ENCODE data around the gene DCP2. TPM values are rescaled to one million over a fixed set of nuclear protein-coding genes. Genes with fewer than 3 reads are reported as not detected.

The DCP2 gene
- total RNA-seq, 1 donor = 101 TPM

GRCh38 chr5:113024076-113024697 lies 47.6 kb downstream of the DCP2 start:
- H3K4me1 ChIP-seq (ENCODE audit: insufficient read depth, low read length) = peaks cover 12% of the 10 kb centered on the region
- no peak overlapping the region for H3K4me3 ChIP-seq (ENCODE audit: low read length)
- H3K9me3 ChIP-seq (ENCODE audit: low read depth, low read length) = no peaks in the 10 kb centered on the region
- H3K27me3 ChIP-seq (ENCODE audit: insufficient read depth, low read length) = no peaks in the 10 kb centered on the region

GRCh38 chr5:113025596-113025995 lies 49.0 kb downstream of the DCP2 start:
- Histone ChIP-seq H3K9me3 (ENCODE audit: low read depth, low read length) (no peaks in the 10 kb centered on the region), H3K4me1 (ENCODE audit: insufficient read depth, low read length) (peaks cover 12% of the 10 kb centered on the region), H3K27me3 (ENCODE audit: insufficient read depth, low read length) (no peaks in the 10 kb centered on the region), H3K4me3 (ENCODE audit: low read length) (no peak overlapping the region)

GRCh38 chr5:113026211-113026610 lies 49.6 kb downstream of the DCP2 start:
- no peaks in the 10 kb centered on the region for H3K9me3 ChIP-seq (ENCODE audit: low read depth, low read length)
- peaks cover 7% of the 10 kb centered on the region for H3K4me1 ChIP-seq (ENCODE audit: insufficient read depth, low read length)
- no peak overlapping the region for H3K4me3 ChIP-seq (ENCODE audit: low read length)
- H3K27me3 ChIP-seq (ENCODE audit: insufficient read depth, low read length) = no peaks in the 10 kb centered on the region

- Histone ChIP-seq H3K4me3 (ENCODE audit: low read length) (no peak overlapping the region), H3K27me3 (ENCODE audit: insufficient read depth, low read length) (no peaks in the 10 kb centered on the region), H3K9me3 (ENCODE audit: low read depth, low read length) (no peaks in the 10 kb centered on the region), H3K4me1 (ENCODE audit: insufficient read depth, low read length) (peaks cover 3% of the 10 kb centered on the region)
Observed at GRCh38 chr5:113027015-113027414, 50.4 kb downstream of the DCP2 start.

DNA sequence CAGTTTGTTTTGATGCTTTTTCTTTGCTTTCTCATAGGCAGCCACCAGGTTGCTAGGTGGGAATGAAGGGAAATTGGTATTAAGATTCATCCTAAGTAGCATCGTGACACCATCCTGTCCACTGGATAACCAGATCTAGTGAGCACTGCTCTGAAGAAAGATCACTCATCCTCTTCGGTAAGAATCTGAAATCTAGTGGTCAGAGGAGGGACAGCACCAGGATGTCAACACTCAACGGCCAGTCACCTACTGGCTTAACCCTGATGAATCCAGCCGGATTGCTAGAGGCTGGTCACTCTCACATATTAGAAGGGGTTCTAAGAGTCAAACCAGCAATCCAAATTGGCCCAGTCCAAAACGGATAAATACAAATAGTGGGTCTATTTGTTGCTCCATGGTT lies 50.8 kb downstream of the DCP2 start:
- Histone ChIP-seq H3K4me1 (ENCODE audit: insufficient read depth, low read length) (peaks cover 3% of the 10 kb centered on the region), H3K9me3 (ENCODE audit: low read depth, low read length) (no peaks in the 10 kb centered on the region), H3K27me3 (ENCODE audit: insufficient read depth, low read length) (no peaks in the 10 kb centered on the region), H3K4me3 (ENCODE audit: low read length) (no peak overlapping the region)

DNA sequence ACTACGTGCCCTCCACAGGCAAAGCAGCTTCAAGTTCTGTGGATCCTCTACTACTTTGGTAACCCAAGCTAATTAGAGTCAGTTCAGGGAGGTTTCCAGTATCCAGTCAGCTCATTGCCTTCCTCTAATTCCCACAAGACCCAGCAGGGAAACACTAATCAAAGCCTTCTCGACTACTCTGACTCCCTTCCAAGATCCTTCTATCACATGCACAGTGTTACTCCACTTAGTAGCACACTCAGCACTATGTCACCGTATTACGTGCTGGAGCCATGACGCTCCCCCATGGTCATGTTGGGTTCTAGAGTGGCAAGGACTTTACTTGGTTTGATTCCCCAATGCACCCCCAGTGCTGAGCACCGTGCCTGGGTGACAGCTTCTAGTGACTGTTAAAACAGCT lies 53.0 kb downstream of the DCP2 start:
- no peak overlapping the region for H3K4me3 ChIP-seq (ENCODE audit: low read length)
- no peaks in the 10 kb centered on the region for H3K9me3 ChIP-seq (ENCODE audit: low read depth, low read length)
- no peaks in the 10 kb centered on the region for H3K4me1 ChIP-seq (ENCODE audit: insufficient read depth, low read length)
- H3K27me3 ChIP-seq (ENCODE audit: insufficient read depth, low read length) = no peaks in the 10 kb centered on the region

DNA sequence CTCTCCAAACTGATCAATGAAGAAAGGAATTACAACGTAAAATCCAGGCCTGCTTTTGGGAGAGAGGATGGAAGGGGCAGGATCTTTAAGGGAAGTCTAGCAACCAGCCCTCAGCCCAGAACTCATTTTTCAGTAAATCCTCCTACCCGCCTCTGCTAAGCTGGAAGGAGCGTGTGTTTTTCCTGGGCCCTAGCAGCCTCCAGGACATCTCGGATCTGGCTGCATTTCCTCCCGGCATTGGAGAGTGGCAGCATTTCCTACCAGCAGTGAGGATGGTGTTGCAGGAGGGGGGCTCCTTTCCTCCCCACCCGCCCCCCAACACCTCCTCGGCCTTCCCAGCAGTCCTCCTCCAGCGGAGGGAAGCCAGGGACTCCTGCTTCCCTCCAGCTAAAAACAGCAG lies 54.5 kb downstream of the DCP2 start:
- Histone ChIP-seq H3K4me1 (ENCODE audit: insufficient read depth, low read length) (no peaks in the 10 kb centered on the region), H3K4me3 (ENCODE audit: low read length) (no peak overlapping the region), H3K27me3 (ENCODE audit: insufficient read depth, low read length) (no peaks in the 10 kb centered on the region), H3K9me3 (ENCODE audit: low read depth, low read length) (no peaks in the 10 kb centered on the region)

GRCh38 chr5:113031557-113031956 lies 55.0 kb downstream of the DCP2 start:
- no peaks in the 10 kb centered on the region for H3K27me3 ChIP-seq (ENCODE audit: insufficient read depth, low read length)
- no peaks in the 10 kb centered on the region for H3K4me1 ChIP-seq (ENCODE audit: insufficient read depth, low read length)
- H3K9me3 ChIP-seq (ENCODE audit: low read depth, low read length) = no peaks in the 10 kb centered on the region
- H3K4me3 ChIP-seq (ENCODE audit: low read length) = no peak overlapping the region

- Histone ChIP-seq H3K4me3 (ENCODE audit: low read length) (no peak overlapping the region), H3K27me3 (ENCODE audit: insufficient read depth, low read length) (no peaks in the 10 kb centered on the region), H3K9me3 (ENCODE audit: low read depth, low read length) (no peaks in the 10 kb centered on the region), H3K4me1 (ENCODE audit: insufficient read depth, low read length) (no peaks in the 10 kb centered on the region)
Observed at GRCh38 chr5:113034182-113034773, 57.7 kb downstream of the DCP2 start.

DNA sequence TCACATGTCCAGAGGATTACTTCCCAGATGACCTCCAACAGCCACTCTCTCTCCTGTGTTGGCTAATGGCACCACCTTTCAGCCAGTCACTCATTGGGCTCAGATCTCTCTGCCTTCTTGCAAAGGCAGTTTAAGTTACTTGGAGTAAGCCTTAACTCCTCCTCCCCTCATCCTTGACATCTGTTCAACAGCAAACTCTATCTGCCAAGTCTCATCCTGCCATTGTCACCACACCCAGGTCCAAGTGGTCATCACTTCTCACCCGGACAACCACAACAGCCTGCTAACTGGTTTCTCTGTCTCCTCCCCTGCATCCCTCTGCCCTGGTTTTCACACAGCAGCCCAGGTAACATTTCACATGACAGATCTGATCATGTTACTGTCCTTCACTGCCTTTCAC lies 58.5 kb downstream of the DCP2 start:
- H3K9me3 ChIP-seq (ENCODE audit: low read depth, low read length) = no peaks in the 10 kb centered on the region

GRCh38 chr5:113036321-113036720 lies 59.7 kb downstream of the DCP2 start:
- H3K9me3 ChIP-seq (ENCODE audit: low read depth, low read length) = no peaks in the 10 kb centered on the region
- H3K4me3 ChIP-seq (ENCODE audit: low read length) = no peak overlapping the region
- no peaks in the 10 kb centered on the region for H3K27me3 ChIP-seq (ENCODE audit: insufficient read depth, low read length)
- no peaks in the 10 kb centered on the region for H3K4me1 ChIP-seq (ENCODE audit: insufficient read depth, low read length)

More for the DNA sequence above, 58.5 kb downstream of the DCP2 start:
- no peak overlapping the region for H3K4me3 ChIP-seq (ENCODE audit: low read length)
- H3K27me3 ChIP-seq (ENCODE audit: insufficient read depth, low read length) = no peaks in the 10 kb centered on the region
- no peaks in the 10 kb centered on the region for H3K4me1 ChIP-seq (ENCODE audit: insufficient read depth, low read length)

DNA sequence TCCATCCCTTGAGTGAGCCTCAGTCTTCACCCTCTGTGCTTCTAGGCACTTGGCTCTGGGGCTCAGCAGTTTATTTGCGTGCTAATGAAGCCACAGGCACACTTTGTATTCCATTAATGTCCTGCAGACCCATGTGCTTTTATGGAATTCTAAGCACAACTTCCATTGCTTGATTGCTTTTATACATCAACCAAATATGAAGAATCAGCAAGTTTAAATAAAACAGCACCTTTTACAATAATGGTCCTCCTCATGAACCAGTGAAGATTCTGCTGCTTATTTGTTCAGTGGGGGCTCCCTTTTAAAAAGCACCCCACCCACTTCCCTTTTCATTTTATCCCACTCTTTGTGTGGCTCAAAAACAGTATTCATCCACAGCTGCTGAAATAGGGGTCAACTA lies 60.2 kb downstream of the DCP2 start:
- H3K4me1 ChIP-seq (ENCODE audit: insufficient read depth, low read length) = no peaks in the 10 kb centered on the region
- no peaks in the 10 kb centered on the region for H3K9me3 ChIP-seq (ENCODE audit: low read depth, low read length)
- H3K4me3 ChIP-seq (ENCODE audit: low read length) = no peak overlapping the region
- no peaks in the 10 kb centered on the region for H3K27me3 ChIP-seq (ENCODE audit: insufficient read depth, low read length)

GRCh38 chr5:113038136-113038535 lies 61.5 kb downstream of the DCP2 start:
- H3K9me3 ChIP-seq (ENCODE audit: low read depth, low read length) = no peaks in the 10 kb centered on the region
- H3K4me3 ChIP-seq (ENCODE audit: low read length) = no peak overlapping the region
- no peaks in the 10 kb centered on the region for H3K4me1 ChIP-seq (ENCODE audit: insufficient read depth, low read length)
- H3K27me3 ChIP-seq (ENCODE audit: insufficient read depth, low read length) = no peaks in the 10 kb centered on the region

DNA sequence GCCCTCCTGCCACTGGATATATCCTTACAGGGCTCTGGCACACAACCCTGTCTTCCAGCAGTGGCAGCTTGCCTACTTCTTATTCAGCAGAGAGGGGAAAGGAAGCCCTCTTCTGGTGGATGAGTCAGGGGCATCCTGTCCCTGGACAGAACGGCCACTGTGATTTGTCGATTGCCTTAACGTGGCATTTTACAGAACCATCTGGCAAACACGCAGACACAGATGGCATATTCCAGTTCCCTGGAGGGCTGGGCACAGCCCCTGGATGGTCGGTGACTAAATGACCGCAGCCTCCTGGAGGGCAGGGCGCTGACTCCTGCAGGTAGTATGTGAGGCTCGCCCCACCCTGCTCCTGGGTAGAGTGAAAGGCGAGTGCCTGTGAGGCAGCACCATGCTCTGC lies 62.1 kb downstream of the DCP2 start:
- Histone ChIP-seq H3K27me3 (ENCODE audit: insufficient read depth, low read length) (no peaks in the 10 kb centered on the region), H3K4me1 (ENCODE audit: insufficient read depth, low read length) (no peaks in the 10 kb centered on the region), H3K9me3 (ENCODE audit: low read depth, low read length) (no peaks in the 10 kb centered on the region), H3K4me3 (ENCODE audit: low read length) (no peak overlapping the region)

DNA sequence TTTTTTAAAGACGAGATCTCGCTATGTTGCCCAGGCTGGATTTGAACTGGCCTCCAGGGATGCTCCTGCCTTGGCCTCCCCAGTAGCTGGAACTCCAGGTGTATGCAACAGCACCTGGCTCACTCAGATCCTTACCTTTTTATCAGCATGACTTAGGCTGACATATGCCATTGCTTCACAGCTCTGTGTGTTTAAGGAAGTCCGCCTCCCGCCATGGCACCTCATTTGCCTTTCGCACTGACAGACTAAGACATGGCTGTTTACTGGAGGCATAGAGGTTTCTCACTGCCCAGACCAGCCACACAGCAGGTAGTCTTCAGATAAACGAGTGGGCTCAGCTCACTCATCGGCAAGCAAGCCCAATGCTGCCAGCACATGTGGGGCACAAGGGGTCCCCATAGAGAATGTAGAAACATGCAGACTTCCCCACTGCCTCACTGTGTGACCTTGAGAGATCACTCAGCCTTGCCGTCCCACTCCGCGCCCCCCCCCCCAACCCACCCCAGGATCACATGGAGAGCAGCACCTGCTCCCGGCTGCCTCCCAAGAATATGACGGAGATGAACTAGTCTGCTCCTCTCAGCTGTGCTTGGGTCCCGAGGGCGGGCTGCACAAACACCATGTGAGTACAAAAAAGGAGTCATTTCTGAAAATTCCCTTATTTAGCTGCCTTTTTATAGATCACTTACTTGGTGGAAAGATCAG lies 62.8 kb downstream of the DCP2 start:
- Histone ChIP-seq H3K4me3 (ENCODE audit: low read length) (no peak overlapping the region), H3K27me3 (ENCODE audit: insufficient read depth, low read length) (no peaks in the 10 kb centered on the region), H3K4me1 (ENCODE audit: insufficient read depth, low read length) (no peaks in the 10 kb centered on the region), H3K9me3 (ENCODE audit: low read depth, low read length) (no peaks in the 10 kb centered on the region)

GRCh38 chr5:113039934-113040285 lies 63.3 kb downstream of the DCP2 start:
- H3K27me3 ChIP-seq (ENCODE audit: insufficient read depth, low read length) = no peaks in the 10 kb centered on the region
- no peak overlapping the region for H3K4me3 ChIP-seq (ENCODE audit: low read length)
- H3K9me3 ChIP-seq (ENCODE audit: low read depth, low read length) = no peaks in the 10 kb centered on the region
- no peaks in the 10 kb centered on the region for H3K4me1 ChIP-seq (ENCODE audit: insufficient read depth, low read length)
